ENCODE data around the gene ZNF138.

- no peak for TF ChIP-seq CTCF (conservative IDR thresholded peaks at IDR 0.05; ENCODE audit: low read depth, low read length)
- TF ChIP-seq EZH2 (IDR thresholded peaks at IDR 0.05; ENCODE audit: borderline replicate concordance, low read depth, low read length, poor library complexity, severe bottlenecking), result no peak
These were observed 36.1 kb upstream of the ZNF138 start for GRCh38 chr7:64758151-64758550.
